Thoracic aorta (tissue), 2 donors: ENCODE data around the gene CBX4. TPM values are rescaled to one million over a fixed set of nuclear protein-coding genes. Genes with fewer than 3 reads are reported as not detected.

Experiments used
- ATAC-seq: fragments of 150-250 bp; one replicate; pipeline ENCODE4 v1.8.0; 2017; ENCODE audit warnings: low read depth; ENCODE audit not compliant: insufficient number of reproducible peaks, low FRiP score
- DNase-seq: peaks from one replicate; pipeline ENCODE4 v3.0.0-alpha.2; 2020; ENCODE audit warnings: low spot score
- H3K27ac ChIP-seq, 2 donors: fragments of 200-600 bp; sonication (generic); 1 replicate in 1 of 2; 2 replicates in 1 of 2; pipeline ENCODE4 v1.5.1; 2016; ENCODE audit warnings: mild to moderate bottlenecking in 2 of 2, moderate library complexity in 2 of 2
- H3K27me3 ChIP-seq: fragments of 200-600 bp; sonication (generic); replicated peaks from 2 replicates; pipeline ENCODE4 v1.6.0; 2016; ENCODE audit warnings: mild to moderate bottlenecking; ENCODE audit not compliant: insufficient read depth
- H3K36me3 ChIP-seq: fragments of 200-600 bp; sonication (generic); one replicate; pipeline ENCODE4 v1.5.1; 2016
- H3K4me1 ChIP-seq, 2 donors: fragments of 200-600 bp; sonication (generic); 1 replicate in 1 of 2; 2 replicates in 1 of 2; pipeline versions ENCODE4 v1.5.1 to v1.6.0; 2016; ENCODE audit warnings: low read depth in 2 of 2, mild to moderate bottlenecking in 1 of 2; ENCODE audit not compliant: control insufficient read depth in 1 of 2
- H3K4me3 ChIP-seq: fragments of 200-600 bp; sonication (generic); 2 replicates; pipeline ENCODE4 v1.5.1; 2016; ENCODE audit warnings: mild to moderate bottlenecking
- H3K9me3 ChIP-seq: fragments of 200-600 bp; sonication (generic); 2 replicates; pipeline ENCODE4 v1.5.1; 2016
- CTCF ChIP-seq: fragments of 200-600 bp; sonication (generic); IDR thresholded peaks from one replicate; pipeline ENCODE4 v1.5.1; 2019; ENCODE audit warnings: antibody characterized with exemption
- total RNA-seq, 2 donors: library from RNA; depleted of rRNA; stranded (reverse); fragments of >200 nt; gene quantifications; one replicate each; pipeline versions ENCODE4 v1.1.0 to v1.2.3, GENCODE V29; 2016

Gene CBX4
- total RNA-seq, 2 donors from 2014 or later = 6.2 to 10.4 TPM

GRCh38 chr17:79877041-79877440 lies 37.8 kb upstream of the CBX4 start:
- Histone ChIP-seq H3K4me1 (no peaks in the 10 kb centered on the region), H3K4me3 (no peak overlapping the region), H3K27me3 (no peaks in the 10 kb centered on the region), H3K27ac (no peak overlapping the region), H3K9me3 (no peaks in the 10 kb centered on the region), H3K36me3 (no peaks in the 10 kb centered on the region)
- no peak for TF ChIP-seq CTCF
- DNase-seq (no peak), ATAC-seq (no peak)

- no peak for TF ChIP-seq CTCF
- no peaks in the 10 kb centered on the region for H3K9me3 ChIP-seq
- H3K4me3 ChIP-seq = no peak overlapping the region
- no peaks in the 10 kb centered on the region for H3K4me1 ChIP-seq
- ATAC-seq (no peak), DNase-seq (no peak)
- H3K27me3 ChIP-seq = no peaks in the 10 kb centered on the region
- H3K36me3 ChIP-seq = no peaks in the 10 kb centered on the region
- no peak overlapping the region for H3K27ac ChIP-seq
Observed at GRCh38 chr17:79875511-79875910, 36.3 kb upstream of the CBX4 start.

- Histone ChIP-seq H3K4me1 (no peaks in the 10 kb centered on the region), H3K9me3 (no peaks in the 10 kb centered on the region), H3K27me3 (no peaks in the 10 kb centered on the region), H3K27ac (no peak overlapping the region), H3K36me3 (no peaks in the 10 kb centered on the region), H3K4me3 (no peak overlapping the region)
- ATAC-seq = no peak
- no peak for DNase-seq
- TF ChIP-seq CTCF = peak; percentile 28
Observed at GRCh38 chr17:79874329-79874981, 35.2 kb upstream of the CBX4 start.

- no peaks in the 10 kb centered on the region for H3K9me3 ChIP-seq
- H3K4me3 ChIP-seq = no peak overlapping the region
- DNase-seq (no peak), ATAC-seq (no peak)
- no peak for TF ChIP-seq CTCF
- no peak overlapping the region for H3K27ac ChIP-seq
- H3K36me3 ChIP-seq = no peaks in the 10 kb centered on the region
- no peaks in the 10 kb centered on the region for H3K4me1 ChIP-seq
- no peaks in the 10 kb centered on the region for H3K27me3 ChIP-seq
Observed at GRCh38 chr17:79873583-79873982, 34.3 kb upstream of the CBX4 start.

- H3K27me3 ChIP-seq = no peaks in the 10 kb centered on the region
- no peaks in the 10 kb centered on the region for H3K4me1 ChIP-seq
- no peaks in the 10 kb centered on the region for H3K36me3 ChIP-seq
- DNase-seq (no peak), ATAC-seq (no peak)
- no peak for TF ChIP-seq CTCF
- H3K4me3 ChIP-seq = no peak overlapping the region
- H3K9me3 ChIP-seq = no peaks in the 10 kb centered on the region
- no peak overlapping the region for H3K27ac ChIP-seq
Observed at GRCh38 chr17:79872762-79873161, 33.5 kb upstream of the CBX4 start.
